Activated CD8-positive, alpha-beta memory T cell treated with anti-CD3 and anti-CD28 coated beads, Interleukin-2, amount 50 U/mL, for 1 hour (primary cell): ENCODE measurements around the gene TBC1D28.
"Not testable (repeated sequence)": the region's sequence is repeated elsewhere in the genome, so short reads cannot be mapped to it uniquely, and the experiment has no call there.

ENCODE experiments used
- DNase-seq: peaks from one replicate; pipeline ENCODE4 v3.0.0-alpha.2; 2020; ENCODE audit errors: extremely low read depth

TBC1D28 gene

DNA sequence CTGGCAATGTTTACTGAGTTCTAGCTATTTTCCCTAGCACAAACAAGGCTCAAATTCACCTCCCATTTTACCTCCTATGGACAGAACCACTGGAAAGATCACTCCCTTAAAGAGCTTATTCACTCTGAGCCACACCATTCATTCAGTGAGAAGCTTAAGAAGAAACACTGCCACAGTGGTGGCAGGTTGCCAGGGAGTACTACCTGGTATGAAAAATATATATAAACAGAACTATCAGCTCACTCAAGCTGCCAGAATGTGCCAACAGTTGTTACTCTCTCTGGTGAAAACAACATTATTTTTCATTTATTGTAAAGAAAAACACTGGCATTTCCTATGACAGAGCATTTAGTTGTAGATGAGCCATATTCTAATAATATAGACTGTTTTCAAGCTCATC is 31.2 kb downstream of the TBC1D28 start:
- not testable (repeated sequence) for DNase-seq

DNA sequence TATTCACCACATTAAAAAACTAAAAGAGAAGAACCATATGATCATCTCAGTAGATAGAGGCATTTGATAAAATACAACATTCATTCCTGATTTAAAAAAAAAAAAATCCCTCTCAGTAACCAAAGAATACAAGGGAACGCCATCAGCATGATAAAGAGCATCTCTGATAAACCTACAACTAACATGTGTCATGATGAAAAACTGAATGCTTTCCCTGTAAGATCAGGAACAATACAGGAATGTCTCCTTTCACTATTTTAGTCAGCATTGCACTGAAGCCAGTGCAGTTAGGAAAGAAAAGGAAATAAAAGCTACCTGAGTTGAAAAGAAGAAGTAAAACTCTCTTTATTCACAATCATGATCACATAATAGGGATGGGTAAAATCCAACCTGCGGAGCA is 51.1 kb downstream of the TBC1D28 start:
- not testable (repeated sequence) for DNase-seq
